NCI-H2081 (cell line): ENCODE measurements around the gene NSDHL.
"Not testable (repeated sequence)": the region's sequence is repeated elsewhere in the genome, so short reads cannot be mapped to it uniquely, and the experiment has no call there.

ENCODE experiments used
- DNase-seq, 2 experiments: peaks; one replicate each; lab custom pipeline; 2025; lab: John Stamatoyannopoulos, UW

The NSDHL gene

DNA sequence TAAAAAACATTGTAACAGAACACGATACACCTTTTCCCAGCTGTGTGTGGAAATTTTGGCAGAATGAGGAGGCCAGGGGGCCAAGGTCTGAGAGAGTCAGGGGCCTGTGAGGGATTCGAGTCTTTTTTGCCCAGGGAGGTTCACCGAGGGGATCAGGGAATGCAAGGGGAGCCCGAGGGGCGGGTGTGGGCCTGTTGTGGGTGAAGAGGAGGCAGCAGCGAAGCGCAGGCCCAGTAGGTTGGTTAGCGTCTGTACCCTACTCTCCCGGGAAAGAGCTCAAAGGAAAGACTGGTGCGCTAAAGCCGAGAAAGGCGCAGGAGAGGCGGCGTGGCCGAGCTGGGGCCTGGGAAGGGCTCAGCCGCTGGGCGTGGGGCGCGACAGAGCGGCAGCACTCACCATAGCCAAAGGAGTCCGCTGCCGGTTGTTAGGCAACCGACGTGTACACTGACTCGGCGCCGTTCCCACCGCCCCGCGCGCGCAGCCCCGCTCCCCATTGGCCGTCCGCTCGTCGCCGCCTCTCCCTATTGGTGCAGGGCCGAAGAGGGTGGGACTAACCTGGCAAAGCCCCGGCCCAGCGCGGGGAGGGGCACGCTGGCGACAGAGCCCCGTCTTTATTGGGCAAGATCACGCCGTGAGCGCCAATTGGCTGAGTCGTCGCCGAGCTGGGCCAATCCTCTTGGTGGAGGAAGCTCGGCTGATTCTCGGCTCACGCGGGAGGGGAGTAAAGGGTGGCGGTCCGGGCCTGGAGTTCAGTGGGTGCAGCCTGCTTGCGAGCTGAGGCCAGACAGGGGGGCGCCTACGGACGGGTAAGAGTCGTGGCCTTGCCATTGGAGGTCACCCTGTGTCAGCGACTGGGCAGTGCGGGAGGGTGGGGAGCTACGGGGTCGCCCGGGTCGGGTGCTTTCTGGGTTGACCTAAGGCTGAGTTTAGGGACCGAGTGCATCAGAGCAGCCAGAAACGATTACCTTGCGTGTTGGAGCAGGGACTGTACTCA is at the start of gene NSDHL, which contains the start of gene CETN2:
TSS of gene NSDHL (plus strand) at position 752 of the 994 bp plus-strand sequence. CDS start 15,262 bp downstream, outside the sequence.
TSS of gene CETN2 (minus strand) at position 446 of the 994 bp plus-strand sequence. CDS start at position 399, 47 bp downstream.
- peak; percentile 96 to 97 for DNase-seq

DNA sequence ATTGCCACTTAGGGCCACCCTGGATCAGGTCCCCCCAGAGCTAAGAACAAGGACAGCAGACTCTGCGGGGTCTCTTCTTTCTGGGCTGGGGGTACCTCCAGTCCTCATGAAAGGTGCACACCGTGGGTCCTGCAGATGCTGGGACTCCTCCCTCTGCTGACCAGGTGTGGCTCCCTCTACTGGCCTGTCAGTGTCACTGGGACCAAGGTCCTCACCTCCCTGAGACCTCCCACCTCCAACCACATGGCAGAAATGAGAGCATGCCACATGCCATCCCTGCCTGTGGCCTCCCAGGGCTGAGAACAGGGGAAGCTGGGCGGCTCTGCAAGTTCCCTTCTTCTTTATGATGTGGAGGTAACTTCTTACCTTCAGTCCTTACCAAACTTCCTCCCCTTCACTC is 43.8 kb upstream of the NSDHL start:
- not testable (repeated sequence) for DNase-seq

DNA sequence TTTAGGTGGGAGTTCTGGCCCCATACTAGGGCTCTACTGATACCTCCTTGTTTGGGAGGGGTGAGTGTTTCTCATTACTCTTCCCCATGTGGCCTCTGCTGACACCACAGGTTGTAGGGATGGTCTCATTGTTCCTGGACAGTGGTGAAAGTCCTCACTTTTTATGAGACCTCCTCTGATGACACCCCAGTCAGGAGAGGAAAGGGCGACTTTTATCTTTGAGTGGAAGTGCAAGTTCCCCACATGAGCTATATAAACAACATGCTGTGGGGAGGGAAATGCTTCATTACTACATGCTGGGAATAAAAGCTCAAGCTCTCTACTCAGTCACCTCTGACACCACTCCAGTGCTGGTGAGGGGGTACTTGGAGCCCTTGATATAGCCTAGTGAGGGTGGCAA is 31.9 kb upstream of the NSDHL start:
- DNase-seq: no peak

DNA sequence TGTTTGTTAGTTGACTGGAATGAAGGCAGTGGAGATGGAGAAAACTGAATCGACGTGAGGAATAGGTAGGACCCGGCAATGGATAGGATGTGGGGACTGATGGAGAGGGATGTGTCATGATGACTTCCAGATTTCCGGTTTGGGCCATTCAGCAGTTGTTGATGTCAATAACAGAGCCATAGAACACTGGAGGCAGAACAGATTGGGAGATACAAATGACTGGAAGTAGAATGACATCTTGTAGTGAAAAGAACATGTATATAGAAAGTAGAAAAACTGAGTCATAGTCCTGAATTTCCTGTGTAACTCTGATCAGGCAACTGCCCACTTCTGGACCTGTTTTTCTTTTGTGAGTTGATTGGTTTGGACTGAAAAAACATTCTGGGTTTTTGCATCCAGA is 24.8 kb upstream of the NSDHL start:
- no peak for DNase-seq

DNA sequence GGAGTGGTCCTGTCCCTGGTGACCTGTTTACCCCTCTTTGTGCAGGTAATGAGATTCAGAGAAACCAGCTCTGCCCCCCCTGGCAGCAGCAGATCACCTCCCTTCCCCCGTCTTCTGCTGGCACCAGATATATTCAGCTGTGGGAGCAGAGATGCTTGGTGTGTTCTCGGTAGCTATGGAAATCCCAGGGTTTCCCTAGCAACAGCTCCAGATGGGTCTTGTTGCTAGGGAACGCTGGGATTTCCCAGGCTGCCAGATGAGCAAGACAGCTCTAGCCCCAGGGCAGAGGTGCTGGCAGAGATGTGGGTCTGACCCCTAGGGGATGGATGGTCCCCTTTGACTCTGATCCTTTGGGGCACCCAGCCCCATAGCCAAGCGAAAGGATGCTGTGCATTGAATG is 20.5 kb upstream of the NSDHL start:
- no peak for DNase-seq

DNA sequence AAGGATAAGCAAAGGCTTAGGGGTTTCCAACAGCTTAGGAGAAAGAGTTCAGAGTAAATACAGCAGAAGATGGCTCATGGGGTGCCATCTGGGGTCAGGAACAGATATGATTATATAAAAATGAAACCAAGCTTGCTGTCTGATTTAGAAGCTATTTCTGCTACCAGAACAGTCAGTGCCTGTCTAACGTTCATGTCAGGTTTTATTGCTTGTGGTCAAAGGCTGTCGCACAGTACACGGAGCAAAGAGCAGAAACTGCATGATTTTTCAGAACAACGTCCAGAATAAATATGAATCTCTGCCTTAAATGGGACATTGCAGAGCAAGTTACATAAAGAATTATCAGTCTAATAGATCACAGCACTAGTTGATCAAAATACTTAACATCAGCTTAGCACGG is 17.7 kb upstream of the NSDHL start:
- DNase-seq: no peak

DNA sequence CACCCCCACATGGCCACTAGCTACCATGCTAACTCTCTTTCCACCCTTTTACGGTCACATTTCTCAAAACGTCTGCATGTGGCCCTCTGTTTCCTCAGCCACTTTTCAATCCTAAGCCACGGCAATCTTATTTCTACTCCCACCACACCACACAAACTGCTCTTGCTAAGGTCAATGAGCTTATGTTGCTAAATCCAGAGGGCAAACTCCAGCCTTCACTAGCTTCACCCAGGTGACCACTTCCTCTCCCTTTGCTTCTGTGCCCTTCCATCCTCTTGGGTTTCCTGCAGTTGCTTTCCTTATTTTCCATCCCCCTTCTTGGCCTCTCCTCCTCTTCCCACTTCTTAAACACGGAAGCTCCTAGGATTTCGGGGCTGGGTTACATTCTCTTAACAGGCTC is 16.8 kb upstream of the NSDHL start:
- no peak for DNase-seq

DNA sequence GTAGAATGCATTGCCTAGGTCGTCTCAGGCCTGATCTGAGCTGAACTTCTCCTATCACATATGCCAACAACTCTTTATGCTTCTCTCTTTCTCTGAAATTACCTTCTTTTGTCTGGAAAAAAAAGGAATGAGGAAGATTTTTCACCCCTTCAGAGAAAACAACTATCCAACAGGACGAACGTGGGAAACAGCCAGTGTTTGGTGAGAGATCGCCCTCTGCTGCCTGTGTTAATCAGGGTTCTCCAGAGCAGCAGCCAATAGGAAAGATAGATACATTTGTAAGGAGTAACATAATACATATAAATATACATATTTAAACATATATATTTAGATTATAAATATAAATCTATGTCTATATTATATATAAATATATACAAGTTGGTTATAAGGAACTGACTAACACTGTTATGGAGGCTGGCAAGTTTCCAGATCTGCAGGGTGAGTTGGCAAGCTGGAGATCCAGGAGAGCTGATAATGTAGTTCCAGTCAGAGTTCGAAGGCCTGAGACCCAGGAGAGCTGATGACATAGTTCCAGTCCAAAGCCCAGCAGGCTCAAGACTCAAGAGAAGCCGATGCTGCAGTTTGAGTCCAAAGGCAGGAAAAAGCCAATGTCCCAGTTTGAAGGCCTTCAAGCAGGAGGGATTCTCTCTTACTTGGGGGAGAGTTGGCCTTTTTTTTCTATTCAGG is 13.6 kb upstream of the NSDHL start:
- DNase-seq: peak in 1 of 2 experiments; percentile 14

DNA sequence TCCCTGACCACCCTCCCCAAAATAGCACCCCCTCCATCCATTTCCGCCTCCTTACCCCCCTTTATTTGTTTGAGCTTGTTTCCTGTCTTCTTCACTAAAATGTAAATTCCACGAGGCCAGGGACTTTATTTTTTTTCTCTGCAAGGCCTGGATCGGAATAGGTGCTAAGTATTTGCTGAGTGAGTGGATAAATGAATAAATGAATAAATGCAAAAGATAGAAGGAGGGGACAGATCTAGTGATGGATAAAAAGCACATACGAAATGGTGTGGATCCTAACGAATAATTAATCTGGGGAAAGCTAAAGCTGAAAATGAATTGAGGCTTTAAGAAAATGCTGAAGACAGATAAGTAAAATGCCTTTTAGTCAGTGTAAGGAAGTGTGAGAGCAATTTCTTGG is 12.5 kb upstream of the NSDHL start:
- DNase-seq: no peak

DNA sequence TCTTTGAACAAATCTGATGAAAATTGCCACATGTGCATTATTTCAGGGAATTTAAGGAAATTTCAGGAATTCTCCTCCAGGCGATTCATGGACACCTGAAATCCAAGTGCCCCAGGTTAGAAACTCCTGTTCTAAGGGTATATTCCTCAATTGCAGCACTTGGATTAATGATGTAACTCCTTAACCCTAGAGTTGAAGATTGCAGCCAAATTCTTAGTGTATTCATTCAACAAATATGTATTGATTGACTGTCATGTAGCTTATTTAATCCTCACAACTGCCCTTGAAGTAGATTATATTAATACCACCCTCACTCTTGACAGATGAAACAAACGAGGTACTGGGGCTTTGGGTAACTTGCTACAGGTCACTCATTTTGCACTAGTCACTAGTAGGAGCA is 11.6 kb upstream of the NSDHL start:
- no peak for DNase-seq

DNA sequence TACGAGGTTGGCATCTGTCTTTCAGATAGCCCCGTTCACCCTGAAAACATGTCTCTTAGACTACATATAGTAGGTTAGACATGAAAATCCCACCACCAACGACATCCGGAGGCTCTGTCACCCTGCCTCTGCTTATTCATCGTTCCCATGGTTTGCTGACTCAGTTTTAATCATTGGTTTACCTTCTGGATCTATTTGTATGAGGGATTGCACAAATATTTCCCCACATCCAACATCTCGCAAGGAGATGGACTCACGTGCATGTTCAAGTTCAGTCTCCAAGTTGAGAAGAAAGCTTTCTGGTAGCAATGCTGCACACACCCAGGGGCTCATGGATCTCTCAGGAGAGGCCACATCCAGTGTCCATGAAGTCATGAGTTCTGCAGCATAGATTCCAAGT is 11.1 kb upstream of the NSDHL start:
- DNase-seq: no peak

DNA sequence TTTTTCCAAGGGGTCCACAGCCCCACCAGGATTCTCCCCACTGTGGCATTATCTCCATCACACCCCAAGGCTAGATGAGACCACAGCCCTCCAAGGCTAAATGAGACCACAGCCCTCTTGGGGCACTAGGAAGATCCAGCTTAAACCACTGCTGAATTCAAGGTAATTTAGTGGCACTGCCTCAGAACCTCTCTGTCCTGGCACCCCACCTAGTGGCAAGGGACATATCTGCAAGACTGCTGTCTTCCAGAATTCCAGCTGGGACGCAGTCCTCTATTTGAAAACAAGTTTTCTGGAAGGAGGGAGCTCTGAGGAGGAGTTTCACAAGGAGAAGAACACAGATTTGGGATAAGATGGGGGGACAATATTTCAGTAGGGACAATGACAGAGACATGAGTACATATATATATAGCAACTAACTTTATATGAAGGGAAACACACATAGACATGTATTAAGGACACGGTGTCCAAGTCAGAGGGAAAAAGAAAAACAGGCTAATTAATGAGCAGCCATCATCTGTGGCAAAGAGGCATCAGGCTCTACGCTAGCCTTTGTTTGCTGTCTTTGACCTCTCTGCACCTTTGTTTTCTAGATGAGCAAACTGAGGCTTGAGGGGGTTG is 9.6 kb upstream of the NSDHL start:
- peak; percentile 28 to 53 for DNase-seq

DNA sequence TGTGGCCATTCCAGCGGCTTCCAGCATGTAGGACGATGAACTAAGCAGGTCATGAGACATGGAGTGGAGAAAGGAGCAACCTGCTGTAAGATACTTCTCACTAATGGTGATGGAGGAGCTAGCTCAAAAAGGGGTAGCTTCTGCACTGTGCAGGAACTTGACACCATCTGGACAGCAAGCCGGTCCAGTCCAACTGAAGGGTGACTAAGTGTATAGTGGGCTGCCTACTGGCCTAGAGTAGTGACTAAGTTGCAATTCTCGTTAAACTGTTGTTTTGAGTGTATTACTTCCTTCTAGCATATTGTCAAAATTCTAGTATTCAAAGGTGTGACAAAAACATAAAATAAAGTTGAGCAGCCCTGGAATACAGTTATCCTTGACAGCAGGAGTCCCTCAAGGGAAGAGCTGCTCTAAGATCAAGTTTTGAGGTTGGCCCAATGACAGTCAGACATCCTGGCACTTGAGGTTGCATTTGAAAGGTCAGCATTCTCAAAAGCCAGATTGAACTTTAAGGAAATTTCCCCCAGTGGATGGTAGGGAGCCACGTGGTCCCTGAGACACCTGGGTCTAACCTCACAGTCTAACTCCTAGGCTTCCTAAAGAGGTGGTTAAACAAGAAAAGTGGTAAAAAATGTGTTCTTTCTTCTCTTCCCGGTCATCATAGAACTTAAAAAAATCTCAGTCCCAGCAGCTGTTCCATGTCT is 8.3 kb upstream of the NSDHL start:
- DNase-seq: no peak

DNA sequence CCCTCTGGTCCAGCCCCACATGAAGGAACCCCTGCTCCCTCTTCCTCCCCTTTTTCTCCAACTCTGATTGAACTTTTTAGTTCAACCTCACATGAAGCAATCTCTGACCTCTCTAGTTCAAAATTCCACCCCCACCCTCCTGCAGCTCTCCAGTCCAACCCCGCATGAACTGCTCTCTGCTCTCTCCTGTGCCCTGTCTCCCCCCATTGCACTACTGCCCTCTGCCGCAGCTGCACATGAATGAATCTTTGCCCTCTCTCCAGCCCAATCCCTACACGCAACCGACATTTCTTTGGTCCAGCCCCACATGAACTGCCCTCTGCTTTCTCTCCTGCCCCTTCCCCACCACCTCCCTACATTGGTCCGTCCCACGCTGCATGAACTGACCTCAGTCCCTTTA is 7.2 kb upstream of the NSDHL start:
- no peak for DNase-seq

DNA sequence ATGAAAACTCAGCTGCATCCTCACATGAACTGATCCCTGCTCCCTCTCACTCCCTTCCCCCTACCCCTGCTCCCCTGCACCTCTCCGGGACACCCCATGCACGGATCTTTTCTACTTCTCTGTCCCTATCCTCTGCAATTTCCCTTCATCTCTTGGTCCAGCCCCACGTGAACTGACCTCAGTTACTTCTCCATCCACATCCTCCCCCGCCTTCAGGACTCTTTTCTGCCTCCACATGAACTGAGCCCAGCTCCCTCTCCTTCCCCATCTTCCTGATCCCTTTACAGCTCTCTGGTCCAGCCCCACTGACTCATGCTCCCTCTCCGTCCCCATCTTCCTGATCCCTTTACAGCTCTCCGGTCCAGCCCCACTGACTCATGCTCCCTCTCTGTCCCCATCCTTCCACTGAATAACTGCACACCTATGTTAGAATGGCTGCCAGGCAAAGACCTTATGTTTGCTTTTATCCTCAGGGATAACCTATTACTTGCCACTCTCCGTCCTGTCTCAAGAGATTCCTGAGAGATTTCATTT is 6.0 kb upstream of the NSDHL start:
- no peak for DNase-seq

DNA sequence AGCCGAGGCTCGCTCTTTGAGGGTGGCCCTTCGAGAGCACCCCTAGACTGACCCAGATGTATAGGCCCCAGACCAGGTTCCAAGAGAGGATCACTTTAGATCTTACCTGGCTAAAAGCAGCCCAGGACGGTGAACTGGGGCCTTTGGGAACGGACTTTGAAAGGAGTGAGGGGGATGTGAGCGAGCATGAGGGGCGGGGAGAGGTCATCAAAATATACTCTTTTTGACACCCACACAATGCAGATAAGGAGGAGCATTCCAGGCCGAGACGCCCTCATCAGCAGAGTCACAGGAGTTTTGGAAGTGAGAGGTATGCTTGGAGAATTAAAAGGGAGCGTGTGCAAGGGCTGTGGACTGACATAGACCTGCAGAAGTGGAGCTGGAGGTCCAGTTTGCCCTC is 528 bp downstream of the NSDHL start:
- DNase-seq: no peak

DNA sequence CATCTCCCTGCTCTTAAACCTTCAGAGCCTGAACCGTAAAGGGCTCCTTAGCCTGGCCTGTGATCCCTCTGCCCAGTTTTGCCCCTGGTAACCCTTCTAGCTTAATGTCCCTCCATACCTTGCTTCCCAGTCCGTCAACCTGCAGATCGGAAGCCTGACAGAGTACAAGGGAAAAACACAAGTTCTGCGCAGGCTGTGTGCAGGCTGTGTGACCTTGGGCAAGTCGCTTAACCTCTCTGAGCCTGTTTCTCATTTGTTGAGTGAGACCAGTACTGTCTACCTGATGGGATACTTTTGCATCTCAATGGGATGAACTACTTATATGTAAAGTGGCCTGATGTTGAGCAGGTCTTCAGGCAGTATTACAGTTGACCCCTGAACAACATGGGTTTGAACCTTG is 1.7 kb downstream of the NSDHL start:
- DNase-seq: no peak

DNA sequence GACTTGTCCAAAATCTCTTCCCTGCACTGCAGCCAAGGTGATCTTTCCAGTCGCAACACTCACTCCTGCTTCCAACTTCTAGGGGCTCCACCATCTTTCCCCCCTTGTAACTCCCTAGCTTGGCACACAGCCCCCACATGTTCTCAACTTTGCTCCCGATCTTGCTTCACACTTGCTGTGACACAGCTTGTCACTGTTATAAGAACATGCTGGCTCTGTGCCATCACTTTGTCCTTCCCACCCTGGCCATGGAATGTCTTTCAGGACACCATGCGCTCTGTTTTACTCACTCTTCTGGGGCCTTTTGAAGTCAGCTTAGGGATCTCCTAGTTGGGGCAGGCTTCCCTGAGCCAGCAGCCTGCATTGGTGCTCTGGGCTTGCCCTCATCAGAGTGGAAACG is 2.5 kb downstream of the NSDHL start:
- DNase-seq: no peak

DNA sequence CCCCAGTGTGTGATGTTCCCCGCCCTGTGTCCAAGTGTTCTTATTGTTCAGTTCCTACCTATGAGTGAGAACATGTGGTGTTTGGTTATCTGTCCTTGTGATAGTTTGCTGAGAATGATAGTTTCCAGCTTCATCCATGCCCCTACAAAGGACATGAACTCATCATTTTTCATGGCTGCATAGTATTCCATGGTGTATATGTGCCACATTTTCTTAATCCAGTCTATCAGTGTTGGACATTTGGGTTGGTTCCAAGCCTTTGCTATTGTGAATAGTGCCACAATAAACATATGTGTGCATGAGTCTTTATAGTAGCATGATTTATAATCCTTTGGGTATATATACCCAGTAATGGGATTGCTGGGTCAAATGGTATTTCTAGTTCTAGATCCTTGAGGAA is 4.6 kb downstream of the NSDHL start:
- not testable (repeated sequence) for DNase-seq

DNA sequence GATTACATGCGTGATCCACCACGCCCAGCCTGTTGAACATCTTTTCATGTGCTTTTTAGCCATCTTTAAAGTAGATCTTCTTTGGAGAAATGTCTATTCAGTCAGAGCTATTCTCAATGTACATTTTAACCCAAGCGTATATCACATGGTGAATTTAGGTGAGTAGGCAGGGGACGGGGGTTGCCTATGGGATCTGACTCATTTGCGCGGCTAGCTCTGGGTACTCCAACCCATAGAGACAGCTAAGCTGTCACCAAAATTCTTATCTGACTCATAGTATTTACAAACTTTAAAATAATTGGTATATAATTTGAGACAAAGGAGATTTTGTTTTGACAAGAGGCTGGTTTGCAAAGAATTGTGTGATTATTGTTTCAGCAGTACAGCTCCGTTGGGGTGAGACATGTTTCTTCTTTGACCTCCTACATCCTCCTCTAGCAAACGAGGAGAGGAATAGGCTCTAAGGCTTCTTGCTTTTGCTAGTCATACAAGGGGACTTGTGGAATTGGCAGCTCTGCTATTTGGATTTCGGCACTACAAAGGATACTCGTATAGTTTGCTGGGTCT is 12.0 kb downstream of the NSDHL start:
- no peak for DNase-seq

DNA sequence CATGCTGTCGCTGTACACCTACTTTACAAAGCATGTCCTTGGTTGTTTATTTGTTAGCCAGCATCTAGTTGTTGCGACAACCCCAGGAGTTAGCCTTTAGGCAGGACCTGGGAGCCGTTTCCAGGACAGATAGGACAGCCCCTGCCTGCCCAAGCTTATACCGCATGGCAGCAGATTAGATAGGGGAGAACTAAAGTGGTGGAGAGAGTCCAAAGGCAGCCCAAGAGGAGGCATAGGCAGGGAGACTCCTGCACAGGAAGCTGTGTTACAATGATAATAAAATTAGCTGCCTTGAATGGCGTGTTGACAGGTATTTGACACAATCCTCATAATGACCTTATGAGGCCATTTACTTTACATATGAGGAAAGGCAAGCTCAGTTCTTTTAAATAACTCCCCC is 13.0 kb downstream of the NSDHL start:
- no peak for DNase-seq
